Stimulated activated naive CD8-positive, alpha-beta T cell treated with anti-CD3 and anti-CD28 coated beads, Interleukin-15, Interleukin-2, amounts not matched to agents 100 ng/mL and 50 ng/mL, for 24 hours (primary cell): ENCODE measurements around the gene APPBP2.
"Not testable (repeated sequence)": the region's sequence is repeated elsewhere in the genome, so short reads cannot be mapped to it uniquely, and the experiment has no call there.

Experiments
- H3K27ac Mint-ChIP-seq: one replicate; pipeline ENCODE4 v1.8.0; 2021; ENCODE audit warnings: mild to moderate bottlenecking, mixed read lengths
- H3K27me3 Mint-ChIP-seq: one replicate; pipeline ENCODE4 v1.8.0; 2021; ENCODE audit warnings: mixed read lengths
- H3K36me3 Mint-ChIP-seq: one replicate; pipeline ENCODE4 v1.8.0; 2021; ENCODE audit warnings: low read depth, mixed read lengths
- H3K4me1 Mint-ChIP-seq: one replicate; pipeline ENCODE4 v1.8.0; 2021; ENCODE audit warnings: low read depth, mixed read lengths
- H3K4me3 Mint-ChIP-seq: one replicate; pipeline ENCODE4 v1.8.0; 2021; ENCODE audit warnings: mild to moderate bottlenecking, mixed read lengths
- H3K9me3 Mint-ChIP-seq: one replicate; pipeline ENCODE4 v1.8.0; 2021; ENCODE audit warnings: mixed read lengths

APPBP2 gene

GRCh38 chr17:60421273-60422161, 104.5 kb downstream of the APPBP2 start:
- Mint-ChIP-seq H3K4me3 (peak overlapping the region; percentile 74), H3K36me3 (no peaks in the 10 kb centered on the region), H3K27ac (peak overlapping the region; percentile 76), H3K27me3 (no peaks in the 10 kb centered on the region), H3K4me1 (peaks cover 10% of the 10 kb centered on the region), H3K9me3 (no peaks in the 10 kb centered on the region)

GRCh38 chr17:60419875-60420274, 106.2 kb downstream of the APPBP2 start:
- not testable (repeated sequence) for H3K4me1 Mint-ChIP-seq, H3K27ac Mint-ChIP-seq, H3K4me3 Mint-ChIP-seq, H3K9me3 Mint-ChIP-seq, H3K36me3 Mint-ChIP-seq, H3K27me3 Mint-ChIP-seq

- H3K27me3 Mint-ChIP-seq, H3K4me1 Mint-ChIP-seq, H3K27ac Mint-ChIP-seq, H3K36me3 Mint-ChIP-seq, H3K9me3 Mint-ChIP-seq, H3K4me3 Mint-ChIP-seq: not testable (repeated sequence)
Measured at GRCh38 chr17:60419003-60419402, 107.0 kb downstream of the APPBP2 start.

GRCh38 chr17:60416368-60416925, 109.6 kb downstream of the APPBP2 start:
- no peak overlapping the region for H3K4me3 Mint-ChIP-seq
- no peaks in the 10 kb centered on the region for H3K9me3 Mint-ChIP-seq
- no peak overlapping the region for H3K27ac Mint-ChIP-seq
- H3K27me3 Mint-ChIP-seq: no peaks in the 10 kb centered on the region
- H3K4me1 Mint-ChIP-seq: peaks cover 6% of the 10 kb centered on the region
- no peaks in the 10 kb centered on the region for H3K36me3 Mint-ChIP-seq

- H3K4me1 Mint-ChIP-seq: no peaks in the 10 kb centered on the region
- no peaks in the 10 kb centered on the region for H3K9me3 Mint-ChIP-seq
- H3K4me3 Mint-ChIP-seq: no peak overlapping the region
Measured at GRCh38 chr17:60415146-60415545, 110.9 kb downstream of the APPBP2 start.

GRCh38 chr17:60412701-60413100, 113.3 kb downstream of the APPBP2 start:
- Mint-ChIP-seq H3K4me3 (no peak overlapping the region), H3K4me1 (no peaks in the 10 kb centered on the region), H3K27me3 (no peaks in the 10 kb centered on the region), H3K9me3 (no peaks in the 10 kb centered on the region), H3K36me3 (no peaks in the 10 kb centered on the region), H3K27ac (no peak overlapping the region)

More at GRCh38 chr17:60415146-60415545, 110.9 kb downstream of the APPBP2 start:
- H3K36me3 Mint-ChIP-seq: no peaks in the 10 kb centered on the region
- H3K27ac Mint-ChIP-seq: no peak overlapping the region
- H3K27me3 Mint-ChIP-seq: no peaks in the 10 kb centered on the region

GRCh38 chr17:60410001-60410400, 116.0 kb downstream of the APPBP2 start:
- no peaks in the 10 kb centered on the region for H3K4me1 Mint-ChIP-seq
- no peak overlapping the region for H3K4me3 Mint-ChIP-seq
- H3K36me3 Mint-ChIP-seq: no peaks in the 10 kb centered on the region
- no peak overlapping the region for H3K27ac Mint-ChIP-seq
- H3K27me3 Mint-ChIP-seq: no peaks in the 10 kb centered on the region
- H3K9me3 Mint-ChIP-seq: no peaks in the 10 kb centered on the region

GRCh38 chr17:60406887-60407286, 119.2 kb downstream of the APPBP2 start:
- H3K27ac Mint-ChIP-seq: no peak overlapping the region

GRCh38 chr17:60403962-60404361, 122.1 kb downstream of the APPBP2 start:
- Mint-ChIP-seq H3K27me3 (no peaks in the 10 kb centered on the region), H3K4me3 (no peak overlapping the region), H3K9me3 (no peaks in the 10 kb centered on the region), H3K4me1 (peaks cover 4% of the 10 kb centered on the region), H3K27ac (no peak overlapping the region), H3K36me3 (no peaks in the 10 kb centered on the region)

More at GRCh38 chr17:60406887-60407286, 119.2 kb downstream of the APPBP2 start:
- no peaks in the 10 kb centered on the region for H3K27me3 Mint-ChIP-seq
- no peaks in the 10 kb centered on the region for H3K9me3 Mint-ChIP-seq
- H3K36me3 Mint-ChIP-seq: no peaks in the 10 kb centered on the region
- H3K4me3 Mint-ChIP-seq: no peak overlapping the region
- no peaks in the 10 kb centered on the region for H3K4me1 Mint-ChIP-seq

- Mint-ChIP-seq H3K27ac (no peak overlapping the region), H3K4me3 (no peak overlapping the region), H3K9me3 (no peaks in the 10 kb centered on the region), H3K36me3 (no peaks in the 10 kb centered on the region), H3K4me1 (peaks cover 5% of the 10 kb centered on the region), H3K27me3 (no peaks in the 10 kb centered on the region)
Measured at GRCh38 chr17:60403523-60403810, 122.6 kb downstream of the APPBP2 start.

- H3K9me3 Mint-ChIP-seq: no peaks in the 10 kb centered on the region
- H3K36me3 Mint-ChIP-seq: no peaks in the 10 kb centered on the region
- H3K4me3 Mint-ChIP-seq: no peak overlapping the region
- no peak overlapping the region for H3K27ac Mint-ChIP-seq
- H3K4me1 Mint-ChIP-seq: peaks cover 18% of the 10 kb centered on the region
- no peaks in the 10 kb centered on the region for H3K27me3 Mint-ChIP-seq
Measured at GRCh38 chr17:60401819-60402218, 124.2 kb downstream of the APPBP2 start.

GRCh38 chr17:60398227-60398959, 127.6 kb downstream of the APPBP2 start:
- peak overlapping the region; percentile 1 for H3K4me3 Mint-ChIP-seq
- peaks cover 4% of the 10 kb centered on the region for H3K36me3 Mint-ChIP-seq
- peak overlapping the region; percentile 46 for H3K27ac Mint-ChIP-seq
- H3K27me3 Mint-ChIP-seq: no peaks in the 10 kb centered on the region
- peaks cover 43% of the 10 kb centered on the region for H3K4me1 Mint-ChIP-seq
- no peaks in the 10 kb centered on the region for H3K9me3 Mint-ChIP-seq

- Mint-ChIP-seq H3K4me1 (peaks cover 49% of the 10 kb centered on the region), H3K4me3 (no peak overlapping the region), H3K9me3 (no peaks in the 10 kb centered on the region), H3K27ac (no peak overlapping the region), H3K27me3 (no peaks in the 10 kb centered on the region), H3K36me3 (peaks cover 4% of the 10 kb centered on the region)
Measured at GRCh38 chr17:60396412-60396811, 129.6 kb downstream of the APPBP2 start.

- H3K27ac Mint-ChIP-seq: peak overlapping the region; percentile 36
- H3K9me3 Mint-ChIP-seq: no peaks in the 10 kb centered on the region
Measured at GRCh38 chr17:60395508-60396065, 130.5 kb downstream of the APPBP2 start.

More at GRCh38 chr17:60395508-60396065, 130.5 kb downstream of the APPBP2 start:
- Mint-ChIP-seq H3K4me3 (no peak overlapping the region), H3K27me3 (no peaks in the 10 kb centered on the region), H3K4me1 (peaks cover 55% of the 10 kb centered on the region), H3K36me3 (peaks cover 4% of the 10 kb centered on the region)
